CD4-positive, alpha-beta T cell (primary cell): Measurements from ENCODE around the gene PLCL2. TPM values are rescaled to one million over a fixed set of nuclear protein-coding genes. Genes with fewer than 3 reads are reported as not detected.

Experiments
- ATAC-seq: fragments of 200-7000 bp; cut with Tn5 transposase; one replicate; pipeline ENCODE4 v1.10.0; 2022; ENCODE audit warnings: mild to moderate bottlenecking; ENCODE audit not compliant: poor library complexity
- CTCF ChIA-PET: fragments of 350-600 bp; sonication (Branson Sonifier 250); formaldehyde crosslinking; loops from one replicate; lab custom pipeline; 2021; ENCODE audit warnings: antibody characterized with exemption, inconsistent platforms; lab: Charles Lee
- POLR2A ChIA-PET: fragments of 350-600 bp; sonication (Branson Sonifier 250); formaldehyde crosslinking; loops from one replicate; lab custom pipeline; 2021; ENCODE audit warnings: antibody characterized with exemption, inconsistent platforms; lab: Charles Lee
- DNase-seq, 14 experiments: peaks; one replicate each; pipeline ENCODE4 v3.0.0-alpha.2; 2013 to 2020; ENCODE audit warnings: mixed read lengths in 2 of 14
- H3K27ac ChIP-seq, 2 donors: one replicate each; pipeline versions ENCODE4 v1.5.1 to v1.7.0; 2013; ENCODE audit warnings: low read length in 2 of 2, low read depth in 1 of 2, mild to moderate bottlenecking in 1 of 2
- H3K27me3 ChIP-seq, 2 experiments: 1 replicate in 1 of 2; 2 replicates in 1 of 2; pipeline versions ENCODE4 v1.6.1 to v1.7.0; 2013; ENCODE audit warnings: low read length in 2 of 2, control low read depth in 1 of 2, mild to moderate bottlenecking in 1 of 2, moderate library complexity in 1 of 2; ENCODE audit not compliant: insufficient read depth in 2 of 2, control insufficient read depth in 1 of 2
- H3K36me3 ChIP-seq: one replicate; pipeline ENCODE4 v1.6.1; 2013; ENCODE audit warnings: low read length, control low read depth; ENCODE audit not compliant: insufficient read depth
- H3K4me1 ChIP-seq: one replicate; pipeline ENCODE4 v1.6.1; 2013; ENCODE audit warnings: low read length, control low read depth; ENCODE audit not compliant: insufficient read depth
- H3K4me3 ChIP-seq: one replicate; pipeline ENCODE4 v1.5.1; 2013; ENCODE audit warnings: mild to moderate bottlenecking, low read length, moderate library complexity
- H3K9me3 ChIP-seq, 2 experiments: 1 replicate in 1 of 2; 2 replicates in 1 of 2; pipeline versions ENCODE4 v1.6.1 to v1.7.0; 2013; ENCODE audit warnings: low read length in 2 of 2, mild to moderate bottlenecking in 2 of 2, control low read depth in 1 of 2, moderate library complexity in 1 of 2; ENCODE audit not compliant: control insufficient read depth in 1 of 2, insufficient read depth in 1 of 2
- H3K27ac Mint-ChIP-seq: one replicate; pipeline ENCODE4 v1.8.0; 2020; ENCODE audit warnings: mixed read lengths
- H3K27me3 Mint-ChIP-seq: one replicate; pipeline ENCODE4 v1.8.0; 2021; ENCODE audit warnings: mixed read lengths
- H3K36me3 Mint-ChIP-seq: one replicate; pipeline ENCODE4 v1.8.0; 2021; ENCODE audit warnings: low read depth, mixed read lengths
- H3K4me1 Mint-ChIP-seq: one replicate; pipeline ENCODE4 v1.8.0; 2021; ENCODE audit warnings: low read depth, mixed read lengths
- H3K4me3 Mint-ChIP-seq: one replicate; pipeline ENCODE4 v1.8.0; 2020; ENCODE audit warnings: mild to moderate bottlenecking, mixed read lengths
- H3K9me3 Mint-ChIP-seq: one replicate; pipeline ENCODE4 v1.8.0; 2020; ENCODE audit warnings: mixed read lengths
- CTCF ChIP-seq: fragments of 200-600 bp; IDR thresholded peaks from one replicate; pipeline ENCODE4 v1.8.0; 2022; ENCODE audit warnings: antibody characterized with exemption, mild to moderate bottlenecking
- intact Hi-C, 2 experiments: fragments of 100-400 bp; cut with DNase I in 1 of 2; cut with micrococcal nuclease in 1 of 2; formaldehyde crosslinking; loops; one replicate each; pipeline versions ENCODE4 v1.15.1 to v1.9.0; 2023 to 2025; cut with DNase I, micrococcal nuclease
- total RNA-seq, 174 experiments: library from RNA in 2 of 174; stranded (reverse) in 2 of 174; gene quantifications; one replicate each; pipeline ENCODE4 v1.2.3 and lab custom pipeline; 2021 to 2026

PLCL2 gene
- total RNA-seq, 2 experiments from 2014 or later = 35.1 to 36.3 TPM

GRCh38 chr3:16906682-16907081 is 21.9 kb downstream of the PLCL2 start:
- Mint-ChIP-seq H3K36me3 (no peaks in the 10 kb centered on the region), H3K27ac (peak overlapping the region; percentile 73), H3K4me1 (peaks cover 86% of the 10 kb centered on the region), H3K4me3 (peak overlapping the region; percentile 21), H3K9me3 (no peaks in the 10 kb centered on the region), H3K27me3 (no peaks in the 10 kb centered on the region)
- no peaks in the 10 kb centered on the region for H3K9me3 ChIP-seq
- H3K36me3 ChIP-seq = no peaks in the 10 kb centered on the region
- intact Hi-C loops = no loop called here
- no peak for TF ChIP-seq CTCF
- H3K4me3 ChIP-seq = peak overlapping the region; percentile 3
- DNase-seq = peak in 3 of 14 experiments; percentile 62 to 72 (median 72)
- ChIA-PET POLR2A (interaction anchor here (0.7 to 1.0 kb wide), 4 partner anchors 10 to 64 kb away, joined by 3 to 4 read pairs (median 4); no protein-coding TSS in a partner anchor), CTCF (interaction anchor here (1.1 to 1.5 kb wide), 3 partner anchors 9 to 78 kb away, joined by 3 read pairs; partner anchors contain the start of gene PLCL2)
- peaks cover 56% of the 10 kb centered on the region for H3K4me1 ChIP-seq
- peak overlapping the region in 1 of 2 donors; percentile 26 for H3K27ac ChIP-seq
- no peaks in the 10 kb centered on the region for H3K27me3 ChIP-seq
- ATAC-seq = peak; percentile 48

GRCh38 chr3:16907243-16907642 is 22.5 kb downstream of the PLCL2 start:
- DNase-seq = no peak
- no peak for TF ChIP-seq CTCF
- Mint-ChIP-seq H3K4me1 (peaks cover 84% of the 10 kb centered on the region), H3K27me3 (no peaks in the 10 kb centered on the region), H3K4me3 (peak overlapping the region; percentile 49), H3K36me3 (no peaks in the 10 kb centered on the region), H3K9me3 (no peaks in the 10 kb centered on the region), H3K27ac (peak overlapping the region; percentile 73)
- no peak for ATAC-seq
- CTCF ChIA-PET = interaction anchor here (1.5 kb wide), 1 partner anchor 9 kb away, joined by 3 read pairs; no protein-coding TSS in a partner anchor
- H3K36me3 ChIP-seq = no peaks in the 10 kb centered on the region
- peaks cover 51% of the 10 kb centered on the region for H3K4me1 ChIP-seq
- intact Hi-C loops = no loop called here
- H3K27ac ChIP-seq = no peak overlapping the region
- POLR2A ChIA-PET = no interaction called here
- H3K4me3 ChIP-seq = peak overlapping the region; percentile 3
- no peaks in the 10 kb centered on the region for H3K9me3 ChIP-seq
- H3K27me3 ChIP-seq = no peaks in the 10 kb centered on the region

- Histone ChIP-seq H3K4me3 (no peak overlapping the region), H3K36me3 (no peaks in the 10 kb centered on the region), H3K27ac (no peak overlapping the region), H3K9me3 (no peaks in the 10 kb centered on the region), H3K4me1 (peaks cover 51% of the 10 kb centered on the region), H3K27me3 (no peaks in the 10 kb centered on the region)
- no peak for DNase-seq
- intact Hi-C loops = loop anchor here in 1 of 2 experiments (2.0 kb wide), 1 partner anchor 17 kb away; no protein-coding TSS in a partner anchor
- peaks cover 84% of the 10 kb centered on the region for H3K4me1 Mint-ChIP-seq
- ATAC-seq = no peak
- no peak for TF ChIP-seq CTCF
- peak overlapping the region; percentile 47 for H3K27ac Mint-ChIP-seq
- H3K9me3 Mint-ChIP-seq = no peaks in the 10 kb centered on the region
- H3K4me3 Mint-ChIP-seq = no peak overlapping the region
- no peaks in the 10 kb centered on the region for H3K27me3 Mint-ChIP-seq
- ChIA-PET CTCF (interaction anchor here (1.1 to 1.7 kb wide), 3 partner anchors 8 to 24 kb away, joined by 3 to 4 read pairs (median 3); no protein-coding TSS in a partner anchor), POLR2A (interaction anchor here (0.9 to 2.1 kb wide), 3 partner anchors 8 to 67 kb away, joined by 3 to 8 read pairs (median 5); partner anchors contain the start of gene PLCL2)
- H3K36me3 Mint-ChIP-seq = no peaks in the 10 kb centered on the region
Observed at GRCh38 chr3:16908016-16908807, 23.5 kb downstream of the PLCL2 start.
